GM18909 (cell line): Measurements from ENCODE around the gene COX6B2.
A peak's percentile ranks its signal among the peaks of the same experiment; 100 is the strongest.
"Not testable (repeated sequence)": the region's sequence is repeated elsewhere in the genome, so short reads cannot be mapped to it uniquely, and the experiment has no call there.

Source experiments
- ATAC-seq: cut with Tn5 transposase; IDR thresholded peaks from one replicate; pipeline ENCODE4 v1.9.1; 2021; ENCODE audit warnings: mild to moderate bottlenecking; ENCODE audit not compliant: unreplicated experiment, poor library complexity

Gene COX6B2, protein sequence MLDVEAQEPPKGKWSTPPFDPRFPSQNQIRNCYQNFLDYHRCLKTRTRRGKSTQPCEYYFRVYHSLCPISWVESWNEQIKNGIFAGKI

DNA sequence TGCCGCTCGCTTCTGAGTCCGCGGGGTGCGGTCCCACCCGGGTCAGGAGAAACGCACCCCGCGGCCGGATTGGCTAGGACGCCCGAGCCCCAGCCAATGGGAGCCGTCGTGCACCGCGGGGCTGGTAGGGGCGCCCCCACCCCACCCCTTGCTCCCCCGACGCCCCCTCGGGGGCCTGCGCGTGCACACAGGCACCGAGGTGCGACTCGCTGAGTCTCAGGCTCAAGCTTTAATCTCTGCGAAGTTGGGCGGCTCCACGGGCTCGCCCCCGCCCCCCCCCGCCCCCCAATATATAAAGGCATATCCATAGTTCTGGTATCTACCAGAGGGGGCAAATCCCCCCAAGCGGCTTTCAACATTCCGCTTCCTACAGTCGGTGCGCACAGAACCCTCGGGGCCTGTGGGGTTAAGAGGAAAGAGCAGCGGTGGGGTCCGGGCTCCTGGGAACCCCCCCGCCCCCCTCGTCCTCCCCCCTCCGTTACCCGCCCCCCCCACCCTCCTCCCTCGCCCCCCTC, at the start of gene COX6B2:
Gene COX6B2, minus strand, starts transcription at position 22 of the 515 bp plus-strand sequence. CDS start 198 bp downstream, outside the sequence.
- no peak for ATAC-seq

DNA sequence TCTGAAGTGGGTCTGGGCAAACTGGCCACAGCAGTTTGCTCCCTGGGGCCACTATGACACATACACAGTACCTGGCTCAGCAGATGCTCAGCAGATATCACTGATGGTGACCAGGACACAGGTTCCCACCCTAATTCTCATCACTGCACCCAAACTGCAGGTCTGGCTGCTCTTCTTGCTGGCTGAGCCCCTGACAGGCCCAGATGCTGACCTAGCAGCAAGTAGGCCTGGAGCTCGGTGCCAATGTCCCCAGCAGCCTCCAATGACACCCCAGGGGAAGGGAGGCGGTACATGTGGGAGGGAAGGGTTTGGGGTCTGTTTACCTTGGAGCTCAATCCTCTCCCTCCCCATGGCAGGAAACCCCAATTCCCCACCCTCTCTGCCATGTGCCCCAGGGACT, 48.0 kb upstream of the COX6B2 start:
- no peak for ATAC-seq

- ATAC-seq, result not testable (repeated sequence)
Measured at GRCh38 chr19:55401390-55401789, 46.9 kb upstream of the COX6B2 start.

- no peak for ATAC-seq
Measured at GRCh38 chr19:55400281-55401087, 46.0 kb upstream of the COX6B2 start.

DNA sequence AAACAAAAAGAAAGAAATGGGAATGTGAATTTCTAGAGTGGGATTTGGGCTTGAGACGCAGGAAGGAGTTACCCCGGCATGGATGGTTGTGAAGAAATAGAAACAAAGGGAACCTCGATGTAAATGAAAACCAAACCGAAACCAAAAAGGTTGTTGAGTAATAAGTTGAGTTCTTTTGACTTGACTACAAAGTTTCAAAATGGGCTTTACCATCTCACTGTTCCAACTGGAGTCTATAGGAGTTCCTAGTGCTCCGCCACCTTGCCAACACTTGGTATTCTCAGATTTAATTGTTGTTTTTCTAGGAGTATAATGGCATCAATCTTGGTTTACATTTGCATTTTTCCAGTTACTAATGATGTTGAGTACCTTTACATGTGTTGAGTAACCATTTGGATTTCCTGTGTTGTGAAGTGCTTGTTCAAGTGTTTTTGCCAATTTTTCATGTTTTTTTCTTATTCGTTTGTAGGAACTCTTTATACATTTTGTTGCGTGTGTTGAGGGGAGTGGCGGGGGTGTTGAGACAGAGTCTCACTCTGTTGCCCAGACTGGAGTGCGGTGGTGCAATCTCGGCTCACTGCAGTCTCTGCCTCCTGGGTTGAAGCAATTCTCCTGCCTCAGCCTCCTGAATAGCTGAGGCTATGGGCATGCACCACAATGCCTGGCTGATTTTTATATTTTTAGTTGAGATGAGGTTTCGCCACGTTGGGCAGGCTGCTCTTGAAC, 43.8 kb upstream of the COX6B2 start:
- no peak for ATAC-seq

DNA sequence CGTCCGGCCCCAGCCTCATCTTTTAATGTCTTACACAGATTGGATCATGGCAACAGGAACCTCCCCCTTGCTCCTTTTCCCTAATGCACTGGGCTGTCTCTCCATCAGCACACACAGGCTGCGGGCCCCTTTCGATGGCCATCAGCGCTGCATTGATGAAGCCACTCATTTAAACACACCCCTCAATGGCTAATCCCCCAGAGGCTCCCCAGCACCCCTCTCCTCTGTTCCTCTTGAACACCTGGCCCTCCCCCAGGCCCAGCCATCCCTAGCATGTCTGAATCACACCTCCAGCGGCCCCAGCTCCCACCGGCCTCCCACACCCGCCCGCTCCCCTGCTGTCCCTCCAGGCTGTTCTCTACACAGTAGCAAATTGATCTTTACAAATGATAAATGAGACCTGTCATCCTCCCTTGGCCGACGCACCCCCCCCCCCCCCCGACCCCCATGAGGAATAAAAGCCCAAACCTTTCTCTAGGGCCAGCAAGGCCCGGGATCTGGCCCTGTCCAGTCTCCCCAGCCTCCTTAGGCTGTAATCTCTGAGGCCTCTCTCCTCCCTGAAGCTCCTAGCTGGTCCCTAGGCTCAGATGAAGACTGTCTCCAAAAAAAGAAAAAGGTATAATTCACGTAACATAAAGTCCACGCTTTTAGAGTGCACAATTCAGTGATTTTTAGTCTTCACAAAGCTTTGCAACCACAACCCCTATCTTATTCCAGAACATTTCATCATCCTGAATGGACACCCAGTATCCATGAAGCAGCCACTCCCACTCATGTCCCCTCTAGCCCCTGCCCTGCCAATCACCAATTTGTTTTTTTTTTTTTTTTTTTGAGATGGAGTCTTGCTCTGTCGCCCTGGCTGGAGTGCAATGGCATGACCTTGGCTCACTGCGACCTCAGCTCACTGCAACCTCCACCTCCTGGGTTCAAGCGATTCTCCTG, 38.6 kb upstream of the COX6B2 start:
- ATAC-seq, result no peak

DNA sequence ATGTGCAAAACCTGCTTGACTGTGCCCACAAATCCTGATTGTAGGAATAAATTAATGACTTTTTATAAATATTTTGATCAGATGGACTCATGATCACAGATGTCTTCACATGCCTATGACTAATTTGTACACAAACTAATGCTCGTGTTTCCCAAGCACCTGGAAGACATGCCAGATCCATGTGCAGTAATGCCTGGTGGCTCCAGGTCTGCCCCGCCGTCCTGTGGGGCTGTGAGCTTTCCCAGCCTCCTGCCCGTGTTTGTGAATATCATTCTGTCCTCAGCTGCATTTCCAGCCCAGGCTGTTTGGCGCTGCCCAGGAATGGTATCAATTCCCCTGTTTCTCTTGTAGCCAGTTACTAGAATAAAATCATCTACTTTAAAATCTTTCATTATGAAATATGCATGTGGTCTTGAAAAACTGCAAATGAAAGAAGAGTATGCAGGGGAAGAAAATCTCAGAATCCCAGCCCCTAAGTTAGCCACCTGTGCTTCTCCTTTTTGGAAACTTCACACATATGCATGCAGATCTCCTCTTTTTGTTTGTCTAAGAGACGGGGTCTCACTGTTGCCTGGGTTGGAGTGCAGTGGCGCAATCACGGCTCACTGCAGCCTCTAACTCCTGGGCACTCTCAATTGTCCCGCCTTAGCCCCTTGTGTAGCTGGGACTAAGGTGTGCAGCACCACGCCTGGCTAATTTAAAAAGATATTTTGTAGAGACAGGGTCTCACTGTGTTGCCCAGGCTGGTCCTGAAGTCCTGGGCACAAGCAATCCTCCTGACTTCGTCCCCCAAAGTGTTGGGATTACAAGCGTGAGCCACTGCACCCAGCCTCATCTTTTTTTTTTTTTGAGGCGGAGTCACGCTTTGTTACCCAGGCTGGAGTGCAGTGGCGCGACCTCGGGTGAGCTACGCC, 37.4 kb upstream of the COX6B2 start:
- ATAC-seq, result no peak

DNA sequence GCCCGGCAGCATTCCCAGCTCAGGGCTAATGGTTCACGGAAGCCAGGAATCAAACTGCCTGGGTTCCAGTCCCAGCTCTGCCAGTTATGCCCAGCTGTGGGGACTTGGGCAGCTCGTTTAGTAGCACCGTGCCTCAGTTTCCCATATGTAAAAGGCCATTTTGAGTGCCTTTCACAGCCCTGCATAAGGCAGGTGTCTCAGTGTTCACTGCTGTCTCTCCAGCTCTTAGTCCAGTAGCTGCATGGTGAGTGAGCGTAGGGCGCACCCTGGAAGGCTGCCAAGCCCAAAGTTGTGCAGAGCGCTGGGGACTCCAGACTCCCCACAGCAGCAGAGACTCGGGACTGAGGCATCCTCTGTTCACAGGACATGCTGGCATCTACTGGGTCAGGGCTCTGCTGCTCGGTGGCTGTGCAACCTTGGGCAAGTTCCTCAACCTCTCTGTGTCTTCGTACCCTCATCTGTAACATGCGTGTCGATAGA, 36.7 kb upstream of the COX6B2 start:
- no peak for ATAC-seq

DNA sequence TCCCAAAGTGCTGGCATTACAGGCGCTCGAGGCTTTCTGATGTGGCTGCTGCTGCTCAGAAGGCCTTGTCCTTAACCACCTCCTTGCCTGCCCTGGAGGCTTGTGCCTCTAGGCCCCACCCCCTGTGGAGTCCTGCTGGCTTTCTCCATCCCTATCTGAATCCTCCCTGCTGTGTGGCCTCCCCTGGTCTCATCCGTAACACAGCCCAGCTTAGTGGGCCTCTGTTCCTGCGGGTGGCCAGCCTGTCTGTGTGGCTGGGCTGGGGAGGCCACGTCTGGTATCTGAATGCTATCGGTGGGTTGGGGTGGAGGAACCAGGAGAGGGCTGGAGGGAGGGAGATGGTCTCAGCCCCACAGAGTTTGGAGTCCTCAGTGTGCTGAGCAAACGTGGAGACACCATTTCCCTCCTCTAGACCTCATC, 36.0 kb upstream of the COX6B2 start:
- no peak for ATAC-seq

GRCh38 chr19:55389386-55390317, 35.1 kb upstream of the COX6B2 start:
- no peak for ATAC-seq

- no peak for ATAC-seq
Measured at GRCh38 chr19:55387736-55388497, 33.4 kb upstream of the COX6B2 start.

DNA sequence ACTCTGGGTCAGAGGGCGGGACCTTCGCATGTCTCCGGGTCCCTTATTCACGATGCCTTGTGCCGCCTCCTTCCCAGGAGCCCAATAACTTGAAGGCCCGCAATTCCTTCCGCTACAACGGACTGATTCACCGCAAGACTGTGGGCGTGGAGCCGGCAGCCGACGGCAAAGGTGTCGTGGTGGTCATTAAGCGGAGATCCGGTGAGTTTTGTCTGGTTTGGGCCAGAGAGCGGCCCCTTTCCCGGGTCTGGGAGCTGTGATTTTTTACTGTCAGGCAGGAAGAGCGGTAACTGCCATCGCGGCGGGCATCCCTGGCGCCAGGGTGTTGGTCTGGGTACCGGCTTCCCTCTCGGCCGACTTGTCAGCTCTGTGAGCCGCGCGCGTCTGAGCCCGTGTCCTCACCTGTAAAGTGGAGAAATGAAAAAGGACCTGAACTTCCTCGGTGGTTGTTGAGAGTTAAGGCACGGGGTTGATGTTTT, 32.0 kb upstream of the COX6B2 start:
- no peak for ATAC-seq

- peak; percentile 66 for ATAC-seq
Measured at GRCh38 chr19:55385724-55386492, 31.4 kb upstream of the COX6B2 start, which contains the start of gene RPL28. Gene RPL28 (plus strand): TSS chr19:55385932. CDS start chr19:55386358, 426 bp downstream.

DNA sequence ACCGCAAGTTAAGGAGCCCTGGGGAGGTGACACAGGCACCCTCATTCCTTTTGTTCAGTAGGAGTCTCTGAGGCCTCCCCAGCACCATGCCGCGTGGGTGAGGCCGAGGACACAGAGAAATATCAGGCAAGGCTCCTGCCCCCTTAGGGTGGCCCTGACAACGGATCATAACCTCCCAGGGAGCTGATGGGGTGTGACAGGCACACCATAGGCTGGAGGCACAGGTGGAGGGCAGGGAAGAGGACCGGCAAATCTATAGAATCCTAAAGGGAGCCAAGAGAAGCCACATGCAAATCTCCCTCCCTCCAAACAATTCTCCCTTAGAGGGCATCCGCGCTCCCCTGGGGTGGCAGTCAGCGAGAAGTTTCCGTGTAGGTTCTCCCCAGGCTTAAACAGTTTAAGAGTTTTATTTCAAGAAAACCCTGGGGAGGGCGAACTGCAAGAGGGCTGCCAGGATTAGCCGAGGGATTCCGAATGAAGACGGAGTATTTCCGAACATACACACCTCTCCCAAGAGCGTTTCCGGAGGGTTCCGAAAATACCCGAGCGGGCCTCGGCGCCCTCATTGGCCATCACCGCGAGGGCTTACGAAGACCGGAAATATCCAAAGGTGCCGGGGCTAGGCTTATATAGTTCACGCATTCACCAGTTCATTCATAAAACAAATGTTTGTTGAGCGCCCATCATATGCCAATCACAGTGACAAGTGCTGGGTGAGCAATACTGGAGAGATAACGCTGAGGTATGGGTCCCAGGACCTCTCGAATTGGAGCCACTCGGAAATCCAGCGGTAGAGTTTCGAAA, 30.6 kb upstream of the COX6B2 start:
- ATAC-seq, result peak; percentile 56

DNA sequence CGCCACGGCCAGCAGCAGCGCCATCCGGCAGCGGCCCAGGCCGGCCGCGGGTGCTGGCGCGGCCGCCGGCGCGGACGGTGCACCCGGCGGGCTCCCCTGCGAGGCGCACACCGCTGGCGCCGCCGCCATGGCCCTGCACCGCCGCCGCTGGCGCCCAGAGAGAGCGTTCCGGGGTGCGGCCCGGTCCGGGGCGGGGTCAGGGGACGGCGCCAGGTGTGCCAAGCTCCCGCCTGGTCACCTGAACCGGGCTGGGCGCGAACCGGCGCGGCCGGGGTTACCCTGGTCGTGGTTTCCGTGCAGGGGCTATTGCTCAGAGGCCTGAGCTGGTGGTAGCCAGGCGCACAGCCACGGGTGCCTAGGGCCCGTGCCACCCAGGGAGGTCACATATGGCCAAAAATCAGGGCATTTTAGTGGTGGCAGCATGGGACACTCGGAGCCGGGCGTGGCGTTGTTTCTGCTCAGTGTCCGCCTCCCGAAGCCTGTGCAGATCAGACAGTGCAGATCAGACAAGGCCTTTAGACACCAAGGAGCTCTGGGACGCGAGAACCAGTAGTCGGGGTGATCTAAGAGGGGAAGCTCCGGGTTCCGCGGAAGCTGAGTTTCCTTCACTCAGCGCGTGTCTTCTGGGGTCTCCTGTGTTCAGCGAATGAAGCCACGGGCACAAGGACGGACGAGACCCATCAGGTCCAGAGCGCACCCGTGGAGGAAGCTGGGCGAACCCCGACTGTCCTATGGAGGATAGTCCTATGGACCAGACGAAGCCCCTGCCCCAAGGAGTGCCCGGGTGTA, 29.8 kb upstream of the COX6B2 start, which contains the start of gene TMEM238:
Gene TMEM238, minus strand, starts transcription at position 162 of the 789 bp plus-strand sequence. Its CDS starts 33 bp downstream, at position 129.
- no peak for ATAC-seq
